Dermis lymphatic vessel endothelial cell (primary cell): ENCODE data around the gene SUCLG2. TPM values are rescaled to one million over a fixed set of nuclear protein-coding genes. Genes with fewer than 3 reads are reported as not detected.

Source experiments
- total RNA-seq: library from RNA; depleted of rRNA; stranded (reverse); fragments of >200 nt; gene quantifications from 2 replicates; pipeline ENCODE4 v1.2.1, GENCODE V29; 2014

The SUCLG2 gene, protein sequence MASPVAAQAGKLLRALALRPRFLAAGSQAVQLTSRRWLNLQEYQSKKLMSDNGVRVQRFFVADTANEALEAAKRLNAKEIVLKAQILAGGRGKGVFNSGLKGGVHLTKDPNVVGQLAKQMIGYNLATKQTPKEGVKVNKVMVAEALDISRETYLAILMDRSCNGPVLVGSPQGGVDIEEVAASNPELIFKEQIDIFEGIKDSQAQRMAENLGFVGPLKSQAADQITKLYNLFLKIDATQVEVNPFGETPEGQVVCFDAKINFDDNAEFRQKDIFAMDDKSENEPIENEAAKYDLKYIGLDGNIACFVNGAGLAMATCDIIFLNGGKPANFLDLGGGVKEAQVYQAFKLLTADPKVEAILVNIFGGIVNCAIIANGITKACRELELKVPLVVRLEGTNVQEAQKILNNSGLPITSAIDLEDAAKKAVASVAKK
- total RNA-seq = 29.4 and 37.4 TPM in 2 replicates

DNA sequence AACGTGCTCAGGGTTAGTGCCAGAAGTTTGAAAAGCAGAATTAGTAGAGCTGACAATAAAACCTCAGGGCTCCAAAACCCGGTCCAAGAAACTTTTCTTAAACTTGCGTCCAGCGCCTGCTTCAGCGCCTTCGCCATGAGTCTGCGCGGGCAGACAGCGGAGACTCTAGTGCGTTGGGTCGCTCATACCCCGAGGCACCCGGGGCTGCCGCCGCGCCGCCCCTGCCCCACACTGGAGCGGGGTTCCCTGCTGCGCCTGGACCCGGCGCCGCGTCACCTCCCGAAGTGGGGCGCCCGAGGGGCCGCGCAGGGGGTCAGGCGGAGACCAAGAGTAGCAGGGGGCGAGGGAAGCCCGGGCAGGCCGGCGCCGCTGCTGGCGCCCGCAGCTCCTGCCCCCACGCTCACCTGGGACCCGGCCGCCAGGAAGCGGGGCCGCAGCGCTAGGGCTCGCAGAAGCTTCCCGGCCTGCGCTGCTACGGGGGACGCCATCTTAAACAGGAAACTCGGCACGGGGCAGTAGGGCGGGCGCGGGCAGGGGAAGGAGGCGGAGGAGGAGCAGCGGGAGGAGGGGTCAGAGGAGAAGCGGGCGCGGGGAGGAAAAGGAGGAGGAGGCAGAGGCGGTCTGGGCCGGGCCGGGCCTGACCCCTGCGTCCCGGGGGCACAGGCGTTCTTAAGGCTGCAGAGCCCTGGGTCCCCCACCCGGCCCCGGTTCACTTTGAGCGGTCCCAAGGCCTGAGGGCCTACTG, at the start of gene SUCLG2:
SUCLG2 (minus strand) TSS at position 514 of the 745 bp plus-strand sequence; CDS start at position 488, 26 bp downstream.

